ENCODE results near the gene MSH4. TPM values are rescaled to one million over a fixed set of nuclear protein-coding genes. Genes with fewer than 3 reads are reported as not detected.
"Not testable (repeated sequence)": the region's sequence is repeated elsewhere in the genome, so short reads cannot be mapped to it uniquely, and the experiment has no call there.

Gene MSH4
- total RNA-seq, 1 donor = 0.27 TPM

DNA sequence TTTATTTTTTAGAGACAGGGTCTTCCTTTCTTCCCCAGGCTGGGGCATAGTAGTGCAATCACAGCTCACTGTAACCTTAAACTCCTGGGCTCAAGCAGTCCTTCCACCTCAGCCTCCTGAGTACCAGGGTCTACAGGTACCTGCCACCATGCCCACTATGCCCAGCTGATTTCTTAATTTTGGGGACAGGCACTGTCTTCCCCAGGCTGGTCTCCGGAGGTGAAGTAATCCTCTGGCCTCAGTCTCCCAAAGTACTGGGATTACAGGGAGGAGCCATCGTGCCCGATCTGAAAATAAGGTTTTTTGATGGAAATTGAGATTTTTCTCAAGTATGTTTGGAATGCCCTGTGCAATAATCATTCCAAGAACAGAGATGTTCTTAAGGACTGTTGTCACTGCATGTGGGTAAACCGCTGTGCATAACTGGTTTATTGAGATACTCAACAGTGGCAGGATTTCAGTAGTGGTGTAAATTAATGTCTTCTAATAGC, 934 bp upstream of the MSH4 start:
- no peak for DNase-seq (ENCODE audit: low read depth in 2 of 3, low spot score in 2 of 3)

DNA sequence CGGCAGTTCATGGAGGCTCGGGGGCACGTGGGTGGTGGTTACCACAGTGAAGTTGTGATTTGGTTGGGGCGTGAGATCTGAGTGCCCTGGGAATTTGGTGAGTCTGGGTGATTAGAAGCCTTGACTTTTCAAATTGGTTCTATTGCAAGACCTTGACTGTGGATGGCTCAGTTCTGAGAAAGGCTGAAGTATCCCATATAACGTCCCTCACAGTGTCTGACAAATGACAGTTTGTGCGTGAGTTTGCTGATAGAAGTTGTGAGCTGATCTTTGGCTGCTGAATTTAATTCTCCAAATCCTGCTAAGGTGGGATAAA, 549 bp downstream of the MSH4 start:
- DNase-seq (ENCODE audit: low read depth in 2 of 3, low spot score in 2 of 3) = no peak

DNA sequence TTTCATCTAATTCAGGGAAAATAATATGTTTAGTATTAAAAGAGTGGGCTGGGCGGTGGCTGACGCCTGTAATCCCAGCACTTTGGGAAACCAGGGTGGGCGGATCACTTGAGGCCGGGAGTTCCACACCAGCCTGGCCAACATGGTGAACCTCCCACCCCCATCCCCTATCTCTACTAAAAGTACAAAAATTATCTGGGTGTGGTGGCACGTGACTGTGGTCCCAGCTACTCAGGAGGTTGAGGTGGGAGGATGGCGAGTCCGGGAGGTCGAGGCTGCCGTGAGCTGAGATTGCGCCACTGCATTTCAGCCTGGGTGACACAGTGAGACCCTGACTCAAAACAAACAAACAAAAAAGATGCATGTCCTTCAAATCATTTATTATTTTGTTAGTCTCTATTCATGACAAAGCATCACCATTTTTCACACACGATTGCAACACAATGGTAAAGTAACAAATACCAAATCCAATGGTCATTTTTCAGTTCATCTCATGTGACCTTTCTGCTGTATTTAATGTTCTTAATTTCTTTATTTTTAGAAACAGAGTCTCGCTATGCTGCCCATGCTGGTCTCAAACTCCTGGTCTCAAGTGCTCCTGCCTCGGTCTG, 1.0 kb downstream of the MSH4 start:
- no peak for DNase-seq (ENCODE audit: low read depth in 2 of 3, low spot score in 2 of 3)

DNA sequence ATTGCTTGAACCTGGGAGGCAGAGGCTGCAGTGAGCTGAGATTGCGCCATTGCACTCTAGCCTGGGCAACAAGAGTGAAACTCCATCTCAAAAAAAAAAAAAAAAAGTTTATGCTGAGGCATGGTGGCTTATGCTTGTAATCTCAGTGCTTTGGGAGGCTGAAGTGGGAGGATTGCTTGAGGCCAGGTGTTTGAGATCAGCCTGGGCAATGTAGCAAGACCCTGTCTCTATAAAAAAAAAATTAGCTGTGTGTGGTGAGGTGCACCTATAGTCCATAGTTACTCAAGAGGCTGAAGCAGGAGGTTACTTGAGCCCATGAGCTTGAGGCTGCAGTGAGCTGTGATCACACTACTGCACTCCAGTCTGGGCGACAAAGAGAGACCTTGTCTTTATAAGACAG, 4.8 kb downstream of the MSH4 start:
- DNase-seq (ENCODE audit: low read depth in 2 of 3, low spot score in 2 of 3) = not testable (repeated sequence)

DNA sequence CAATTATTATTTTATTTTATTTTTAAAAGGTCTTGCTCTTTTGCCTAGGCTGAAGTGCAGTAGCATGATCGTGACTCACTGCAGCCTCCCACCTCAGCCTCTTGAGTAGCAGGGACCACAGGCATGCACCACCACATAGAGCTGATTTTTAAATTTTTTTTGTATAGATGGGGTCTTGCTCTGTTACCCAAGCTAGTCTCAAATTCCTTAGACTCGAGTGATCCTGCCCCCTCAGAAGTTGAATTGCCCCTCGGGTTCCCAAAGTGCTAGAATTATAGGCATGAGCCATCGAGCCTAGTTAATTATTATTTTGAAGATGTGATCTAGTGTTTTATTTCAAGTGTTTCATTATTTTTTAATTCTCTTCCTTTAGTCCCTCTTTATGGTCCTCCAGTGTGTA, 12.2 kb downstream of the MSH4 start:
- no peak for DNase-seq (ENCODE audit: low read depth in 2 of 3, low spot score in 2 of 3)

DNA sequence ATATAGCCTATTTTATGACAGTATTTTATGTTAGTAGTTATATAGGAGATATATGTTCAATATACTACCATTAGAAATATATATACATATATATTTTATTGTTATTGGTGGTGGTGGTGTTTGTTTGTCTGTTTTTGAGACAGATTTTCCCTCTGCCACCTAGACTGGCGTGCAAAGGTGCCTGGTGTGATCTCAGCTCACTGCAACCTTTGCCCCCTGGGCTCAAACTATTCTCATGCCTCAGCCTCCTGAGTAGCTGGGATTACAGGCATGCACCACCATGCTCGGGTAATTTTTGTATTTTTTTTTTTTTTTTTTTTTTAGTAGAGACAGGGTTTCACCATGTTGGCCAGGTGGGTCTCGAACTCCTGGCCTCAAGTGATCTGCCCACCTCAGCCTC, 13.4 kb downstream of the MSH4 start:
- not testable (repeated sequence) for DNase-seq (ENCODE audit: low read depth in 2 of 3, low spot score in 2 of 3)

DNA sequence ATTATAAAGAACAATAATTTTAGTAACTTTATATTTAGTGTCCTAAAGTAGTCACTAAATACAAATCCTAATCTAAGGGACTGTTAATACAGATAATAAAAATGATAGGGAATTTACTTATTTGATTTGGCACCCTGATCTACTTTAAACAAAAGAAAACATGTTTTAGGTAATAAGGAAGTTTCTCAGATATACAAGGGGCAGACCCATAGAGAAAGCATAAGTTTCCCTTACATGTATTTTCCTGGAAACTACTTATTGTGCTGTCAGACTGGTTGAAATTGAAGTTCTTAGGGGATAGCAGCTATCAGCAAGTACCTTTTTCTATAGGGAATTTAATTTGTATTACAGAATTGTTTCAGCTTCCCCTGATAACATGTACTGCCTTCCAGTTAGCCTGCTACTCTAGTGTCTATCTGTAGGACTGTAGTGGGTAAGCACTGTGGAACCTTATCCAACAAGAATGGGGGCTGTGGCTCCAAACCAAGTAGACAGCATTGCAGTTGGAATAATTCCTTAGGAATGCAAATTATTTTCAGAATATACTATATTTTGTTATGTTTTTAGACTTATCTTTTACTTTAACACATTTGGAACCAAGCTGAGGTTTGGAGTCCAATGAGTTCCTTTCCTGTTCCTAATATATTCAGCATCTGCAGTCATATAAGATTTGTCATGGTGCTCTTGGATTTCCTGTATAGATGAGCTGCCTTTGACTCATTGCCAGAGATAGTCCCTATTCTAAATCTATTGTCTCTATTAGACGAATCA, 14.7 kb downstream of the MSH4 start:
- no peak for DNase-seq (ENCODE audit: low read depth in 2 of 3, low spot score in 2 of 3)

DNA sequence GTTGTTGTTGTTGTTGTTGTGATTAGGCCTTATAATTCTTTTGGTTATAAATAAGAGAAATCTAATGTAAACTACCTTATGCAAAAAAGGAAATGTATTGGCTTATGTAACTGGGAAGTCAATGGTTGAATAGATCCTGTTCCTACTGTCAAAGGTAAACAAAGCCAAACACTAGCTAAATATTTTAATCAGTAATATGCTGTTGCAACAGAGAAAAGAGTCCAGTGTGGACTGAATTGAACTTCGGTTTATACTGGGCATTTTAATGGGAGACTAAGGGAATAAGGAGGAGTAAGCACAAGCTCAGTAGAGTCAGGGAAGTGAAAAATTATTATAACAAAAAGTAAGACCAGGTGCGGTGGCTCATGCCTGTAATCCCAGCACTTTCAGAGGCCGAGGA, 15.4 kb downstream of the MSH4 start:
- DNase-seq (ENCODE audit: low read depth in 2 of 3, low spot score in 2 of 3) = no peak

DNA sequence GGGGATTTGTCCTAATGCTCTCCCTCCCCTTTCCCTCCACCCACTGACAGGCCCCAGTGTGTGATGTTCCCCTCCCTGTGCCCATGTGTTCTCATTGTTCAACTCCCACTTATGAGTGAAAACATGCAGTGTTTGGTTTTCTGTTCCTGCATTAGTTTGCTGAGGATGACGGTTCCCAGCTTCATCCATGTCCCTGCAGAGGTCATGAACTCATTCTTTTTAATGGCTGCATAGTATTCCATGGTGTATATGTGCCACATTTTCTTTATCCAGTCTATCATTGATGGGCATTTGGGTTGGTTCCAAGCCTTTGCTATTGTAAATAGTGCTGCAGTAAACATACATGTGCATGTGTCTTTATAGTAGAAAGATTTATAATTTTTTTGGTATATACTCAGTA, 26.9 kb downstream of the MSH4 start:
- DNase-seq (ENCODE audit: low read depth in 2 of 3, low spot score in 2 of 3) = not testable (repeated sequence)

DNA sequence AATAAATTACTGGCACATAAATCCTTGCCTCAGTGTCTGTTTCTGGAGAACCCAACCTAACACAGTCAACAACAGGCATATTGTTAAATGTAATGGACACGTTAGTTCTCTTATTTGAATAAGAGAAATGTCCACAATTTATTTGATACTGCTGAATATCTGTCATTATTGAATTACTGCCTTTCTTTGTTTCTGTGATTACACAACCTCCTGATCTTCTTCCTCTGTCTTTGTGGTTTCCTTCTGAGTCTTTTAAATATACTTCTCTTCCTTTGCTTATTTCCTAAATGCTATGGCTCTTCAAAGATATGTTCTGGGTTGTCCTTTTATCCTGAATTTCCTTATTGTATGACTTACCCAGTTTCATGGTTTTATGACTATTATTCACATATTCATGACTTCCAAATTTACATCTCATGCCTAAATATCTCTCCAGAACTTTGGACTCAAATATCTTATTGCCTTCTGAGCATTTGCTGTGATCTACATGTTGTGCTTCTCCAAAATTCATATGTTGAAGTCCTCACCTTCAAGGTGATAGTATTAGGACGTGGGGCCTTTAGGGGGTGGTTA, 39.9 kb downstream of the MSH4 start:
- DNase-seq (ENCODE audit: low read depth in 2 of 3, low spot score in 2 of 3) = no peak

DNA sequence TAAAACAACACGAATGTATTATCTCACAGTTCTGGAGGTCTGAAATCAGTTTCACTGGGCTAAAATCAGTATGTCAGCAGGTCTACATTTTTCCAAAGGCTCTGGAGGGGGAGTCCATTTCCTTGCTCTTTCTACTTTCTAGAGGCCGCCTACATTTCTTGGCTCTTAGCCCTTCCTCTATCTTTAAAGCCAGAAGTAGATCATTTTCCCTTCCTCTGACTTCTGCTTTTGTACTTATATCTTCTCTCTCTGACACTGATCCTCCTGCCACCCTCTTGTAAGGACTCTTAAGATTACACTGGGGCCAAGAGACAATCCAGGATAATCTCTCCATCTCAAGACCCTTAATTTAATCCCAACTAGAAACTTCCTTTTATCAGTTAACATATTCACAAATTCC, 41.4 kb downstream of the MSH4 start:
- DNase-seq (ENCODE audit: low read depth in 2 of 3, low spot score in 2 of 3) = no peak

DNA sequence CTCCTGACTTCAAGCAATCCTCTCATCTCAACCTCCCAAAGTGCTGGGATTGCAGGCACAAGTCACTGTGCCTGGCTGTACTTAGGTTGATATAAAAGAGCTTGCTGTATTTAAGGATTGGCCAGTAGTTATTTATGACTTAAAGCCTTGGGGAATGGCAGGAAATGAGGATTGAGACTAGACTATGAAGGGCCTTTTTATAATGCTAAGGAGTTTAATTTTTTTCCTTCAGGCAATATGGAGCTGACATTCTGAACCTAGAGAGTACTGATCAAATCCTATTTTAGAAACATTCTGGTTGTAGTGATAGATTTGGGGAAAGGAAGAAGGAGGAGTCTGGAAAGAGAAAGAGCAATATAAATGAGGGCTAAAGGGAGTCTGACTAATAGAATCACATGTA, 44.7 kb downstream of the MSH4 start:
- no peak for DNase-seq (ENCODE audit: low read depth in 2 of 3, low spot score in 2 of 3)

DNA sequence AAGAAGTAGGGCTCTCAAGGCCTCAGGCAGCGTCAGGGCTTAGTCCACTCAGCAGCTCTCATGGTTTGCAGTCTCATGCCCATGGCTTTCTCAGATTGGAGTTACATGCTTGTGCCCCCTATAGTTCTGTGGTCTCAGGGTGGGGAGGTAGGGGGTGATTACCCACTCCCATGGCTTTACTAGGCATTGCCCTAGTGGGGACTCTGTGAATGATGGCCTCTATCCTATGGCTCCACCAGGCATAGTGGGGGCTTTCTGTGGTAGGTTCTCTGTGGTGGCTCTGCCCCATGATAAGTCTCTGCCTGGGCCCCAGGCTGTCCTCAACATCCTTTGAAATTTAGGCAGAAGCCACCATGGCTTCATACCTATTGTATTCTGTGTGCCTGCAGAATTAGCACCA, 48.9 kb downstream of the MSH4 start:
- no peak for DNase-seq (ENCODE audit: low read depth in 2 of 3, low spot score in 2 of 3)

DNA sequence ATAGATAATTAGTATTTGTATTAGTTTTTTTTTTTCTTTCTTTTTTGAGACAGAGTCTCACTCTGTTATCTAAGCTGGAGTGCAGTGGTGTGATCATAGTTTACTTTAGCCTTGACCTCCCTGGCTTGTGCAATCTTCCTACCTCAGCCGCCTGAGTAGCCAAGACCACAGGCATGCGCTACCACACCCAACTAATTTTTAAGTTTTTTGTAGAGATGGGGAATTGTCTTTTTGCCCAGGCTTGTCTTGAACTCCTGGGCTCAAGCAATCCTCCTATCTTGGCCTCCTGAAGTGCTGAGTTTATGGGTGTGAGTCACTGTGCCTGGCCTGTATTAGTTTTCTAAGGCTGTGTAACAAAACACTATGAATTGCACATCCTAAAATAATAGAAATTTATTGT, 58.3 kb downstream of the MSH4 start:
- DNase-seq (ENCODE audit: low read depth in 2 of 3, low spot score in 2 of 3) = no peak

DNA sequence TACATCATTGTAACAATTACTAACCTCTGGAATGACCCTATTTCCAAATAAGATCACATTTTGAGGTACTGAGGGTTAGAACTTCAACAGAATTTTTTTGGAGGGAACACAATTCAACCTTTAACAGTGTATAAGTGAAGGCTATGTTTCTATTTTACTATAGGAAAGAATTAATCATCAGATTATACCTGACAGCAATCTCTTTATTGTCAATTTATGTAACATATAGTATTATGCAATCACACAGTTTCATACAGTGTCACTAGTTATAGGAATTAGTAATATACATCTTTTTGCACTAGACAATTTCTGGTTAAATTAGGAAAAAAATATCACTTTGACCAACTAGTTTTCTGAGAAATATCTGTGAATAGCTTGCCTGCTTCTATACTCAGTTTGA, 59.1 kb downstream of the MSH4 start:
- no peak for DNase-seq (ENCODE audit: low read depth in 2 of 3, low spot score in 2 of 3)

DNA sequence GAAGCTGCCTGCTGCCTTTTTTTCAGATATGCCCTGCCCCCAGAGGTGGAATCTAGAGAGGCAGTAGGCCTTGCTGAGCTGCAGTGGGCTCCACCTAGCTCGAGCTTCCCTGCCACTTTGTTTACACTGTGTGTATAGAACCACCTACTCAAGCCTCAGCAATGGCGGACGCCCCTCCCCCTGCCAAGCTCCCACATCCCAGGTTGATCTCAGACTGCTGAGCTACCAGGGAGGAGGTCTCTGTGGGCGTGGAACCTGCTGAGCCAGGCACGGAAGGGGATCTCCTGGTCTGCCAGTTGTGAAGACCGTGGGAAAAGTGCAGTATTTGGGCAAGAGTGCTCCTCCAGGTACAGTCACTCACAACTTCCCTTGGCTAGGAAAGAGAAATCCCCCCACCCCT, 65.1 kb downstream of the MSH4 start:
- DNase-seq (ENCODE audit: low read depth in 2 of 3, low spot score in 2 of 3) = no peak

DNA sequence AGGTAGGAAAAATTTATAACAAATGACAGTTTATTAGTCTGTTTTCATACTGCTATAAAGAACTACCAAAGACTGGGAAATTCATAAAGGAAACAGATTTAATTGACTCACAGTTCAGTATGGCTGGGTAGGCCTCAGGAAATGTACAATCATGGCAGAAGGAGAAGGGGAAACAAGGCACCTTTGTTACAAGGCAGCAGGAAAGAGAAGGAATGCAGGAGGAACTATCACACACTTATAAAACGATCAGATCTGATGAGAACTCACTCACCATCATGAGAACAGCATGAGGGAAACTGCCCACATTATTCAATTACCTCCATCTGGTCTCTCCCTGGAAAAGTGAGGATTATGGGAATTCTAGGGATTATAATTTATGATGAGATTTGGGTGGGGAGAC, 74.3 kb downstream of the MSH4 start:
- DNase-seq (ENCODE audit: low read depth in 2 of 3, low spot score in 2 of 3) = no peak

DNA sequence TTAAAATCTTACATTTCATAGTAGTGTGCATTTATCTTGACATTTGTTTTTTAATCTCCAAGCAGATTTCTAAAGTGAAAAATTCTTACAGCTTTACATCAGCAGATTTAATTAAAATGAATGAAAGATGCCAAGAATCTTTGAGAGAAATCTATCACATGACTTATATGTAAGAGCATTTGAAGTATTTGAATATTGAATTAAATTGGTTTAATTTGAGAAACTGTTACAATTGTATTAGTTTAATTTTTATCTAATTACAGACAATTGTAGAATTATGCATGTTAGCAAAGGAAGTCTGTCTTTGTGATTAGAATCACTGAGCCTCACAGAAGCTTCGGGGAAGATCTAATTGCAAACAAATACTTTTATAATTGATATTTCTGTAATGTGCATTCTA, 83.3 kb downstream of the MSH4 start:
- DNase-seq (ENCODE audit: low read depth in 2 of 3, low spot score in 2 of 3) = no peak

DNA sequence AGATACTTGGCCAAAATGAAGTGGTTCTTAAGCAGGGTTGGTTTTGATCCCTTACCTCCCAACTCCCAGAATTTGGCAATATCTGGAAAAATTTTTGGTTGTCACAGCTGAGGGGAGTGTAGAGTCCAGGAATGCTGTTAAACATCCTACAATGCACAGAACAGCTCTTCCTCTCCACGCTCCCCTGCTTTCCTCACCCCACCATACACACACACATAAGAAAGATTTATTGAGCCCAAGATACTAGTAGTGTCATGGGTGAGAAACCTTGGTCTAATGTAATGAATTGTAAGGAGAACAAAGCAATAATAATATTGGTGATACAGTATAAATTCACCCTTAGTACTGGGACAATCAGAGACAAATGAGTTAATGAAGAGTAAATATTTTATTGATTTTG, 87.8 kb downstream of the MSH4 start:
- no peak for DNase-seq (ENCODE audit: low read depth in 2 of 3, low spot score in 2 of 3)

DNA sequence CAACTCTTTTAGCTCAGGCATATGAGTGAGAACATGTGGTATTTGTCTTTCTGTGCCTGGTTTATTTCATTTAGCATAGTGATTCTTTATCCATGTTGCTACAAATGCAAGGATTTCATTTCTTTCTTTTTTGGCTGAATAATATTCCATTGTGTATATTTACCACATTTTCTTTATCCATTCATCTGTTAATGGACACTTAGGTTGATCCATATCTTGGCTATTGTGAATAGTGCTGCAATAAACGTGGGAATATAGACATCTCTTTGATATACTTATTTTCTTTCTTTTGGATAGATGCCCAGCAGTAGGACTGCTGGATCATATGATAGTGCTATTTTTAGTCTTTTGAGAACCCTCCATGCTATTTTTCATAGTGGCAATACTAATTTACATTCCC, 104.7 kb downstream of the MSH4 start:
- no peak for DNase-seq (ENCODE audit: low read depth in 2 of 3, low spot score in 2 of 3)

DNA sequence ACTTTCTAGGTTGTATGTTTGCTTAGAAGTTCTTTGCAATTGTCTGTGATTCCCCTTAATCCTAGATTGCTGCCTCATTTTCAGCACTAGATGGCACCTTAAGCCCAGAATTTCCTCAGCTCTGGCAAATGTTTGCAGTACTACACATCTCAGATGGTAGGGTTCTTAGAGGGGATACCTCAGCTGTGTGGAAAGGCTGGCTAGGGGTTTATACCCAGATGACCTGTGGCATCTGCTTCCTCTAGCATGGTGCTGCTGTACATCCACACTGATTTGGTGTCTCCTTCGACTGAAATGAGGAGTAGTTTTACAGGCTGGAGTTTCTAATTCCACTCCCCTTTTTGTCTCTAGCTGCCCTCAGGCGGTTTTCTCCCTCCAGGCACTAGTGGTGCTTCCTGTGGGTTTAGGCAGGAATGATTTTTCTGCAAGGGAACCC, 112.1 kb downstream of the MSH4 start:
- peak in 2 of 3 donors; percentile 18 to 63 for DNase-seq (ENCODE audit: low read depth in 2 of 3, low spot score in 2 of 3)

DNA sequence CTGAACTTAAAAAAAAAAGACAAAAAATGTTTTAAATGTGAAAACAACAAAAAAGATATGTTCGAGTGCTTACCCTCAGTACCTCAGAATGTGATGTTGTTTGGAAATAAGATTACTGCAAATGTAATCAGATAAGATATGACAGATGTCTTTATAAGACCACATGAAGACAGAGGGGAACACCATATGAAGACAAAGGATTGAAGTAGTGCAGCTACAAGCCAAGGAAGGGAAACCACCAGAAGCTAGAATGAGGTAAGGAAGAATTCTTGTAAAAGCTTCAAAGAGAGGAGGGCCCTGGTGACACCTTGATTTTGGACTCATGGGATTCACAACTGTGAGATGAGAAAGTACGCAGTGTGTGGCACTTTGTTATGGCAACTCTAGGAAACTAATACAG, 120.2 kb downstream of the MSH4 start:
- DNase-seq (ENCODE audit: low read depth in 2 of 3, low spot score in 2 of 3) = no peak
